Activated T-helper 1 cell treated with anti-CD3 and anti-CD28 coated beads, Interleukin-2, amount 50 U/mL, for 16 hours (primary cell): Measurements from ENCODE around the gene DOLK.

Experiments
- DNase-seq, 2 donors: peaks; one replicate each; pipeline ENCODE4 v3.0.0-alpha.2; 2020; ENCODE audit warnings: low read depth in 1 of 2, low spot score in 1 of 2

The DOLK gene

GRCh38 chr9:128909859-128910258 is 37.5 kb downstream of the DOLK start:
- no peak for DNase-seq

- no peak for DNase-seq
Measured at GRCh38 chr9:128908372-128908771, 39.0 kb downstream of the DOLK start.

GRCh38 chr9:128906741-128907140 is 40.7 kb downstream of the DOLK start:
- DNase-seq: no peak

- no peak for DNase-seq
Measured at GRCh38 chr9:128905964-128906363, 41.4 kb downstream of the DOLK start.

- no peak for DNase-seq
Measured at GRCh38 chr9:128903871-128904620, 43.4 kb downstream of the DOLK start.

- DNase-seq: no peak
Measured at GRCh38 chr9:128903079-128903461, 44.3 kb downstream of the DOLK start.

GRCh38 chr9:128902351-128903078 is 44.9 kb downstream of the DOLK start:
- DNase-seq: peak; percentile 72 to 77

GRCh38 chr9:128901822-128902221 is 45.6 kb downstream of the DOLK start:
- no peak for DNase-seq

- DNase-seq: no peak
Measured at GRCh38 chr9:128901379-128901778, 46.0 kb downstream of the DOLK start.

GRCh38 chr9:128899566-128900322 is 47.7 kb downstream of the DOLK start:
- no peak for DNase-seq

- DNase-seq: no peak
Measured at GRCh38 chr9:128898845-128899565, 48.4 kb downstream of the DOLK start.

- no peak for DNase-seq
Measured at GRCh38 chr9:128898382-128898781, 49.0 kb downstream of the DOLK start.

- no peak for DNase-seq
Measured at GRCh38 chr9:128895556-128895955, 51.8 kb downstream of the DOLK start.
